CD4-positive, alpha-beta T cell treated with Interleukin-15 for 4 hours (primary cell): ENCODE results near the gene FOXK1.

Source experiments
- DNase-seq: peaks from one replicate; pipeline ENCODE4 v3.0.0-alpha.2; 2020; ENCODE audit warnings: low spot score

FOXK1 gene

GRCh38 chr7:4819560-4820404 lies 137.7 kb downstream of the FOXK1 start:
- DNase-seq = no peak

- no peak for DNase-seq
Observed at GRCh38 chr7:4820405-4820966, 138.4 kb downstream of the FOXK1 start.
